Activated naive CD8-positive, alpha-beta T cell treated with anti-CD3 and anti-CD28 coated beads, Interleukin-2, amount 10 ng/mL, durations not matched to agents 7 days and 5 days (primary cell): ENCODE results near the gene SLX9. TPM values are rescaled to one million over a fixed set of nuclear protein-coding genes. Genes with fewer than 3 reads are reported as not detected.

Experiments
- ATAC-seq: fragments of 150-1000 bp; cut with Tn5 transposase; one replicate; pipeline ENCODE4 v1.10.0; 2021; ENCODE audit warnings: low read depth, moderate library complexity
- POLR2A ChIA-PET: fragments of 350-600 bp; sonication (Branson Sonifier 250); formaldehyde crosslinking; loops from one replicate; lab custom pipeline; 2021; ENCODE audit warnings: antibody characterized with exemption; lab: Charles Lee
- DNase-seq: peaks from one replicate; pipeline ENCODE4 v3.0.0; 2021
- H3K27ac Mint-ChIP-seq: one replicate; pipeline ENCODE4 v1.8.0; 2022; ENCODE audit warnings: mild to moderate bottlenecking, mixed read lengths
- H3K27me3 Mint-ChIP-seq: one replicate; pipeline ENCODE4 v1.8.0; 2022; ENCODE audit warnings: mild to moderate bottlenecking, moderate library complexity, mixed read lengths
- H3K36me3 Mint-ChIP-seq: one replicate; pipeline ENCODE4 v1.8.0; 2021; ENCODE audit warnings: mild to moderate bottlenecking, mixed read lengths
- H3K4me1 Mint-ChIP-seq: one replicate; pipeline ENCODE4 v1.8.0; 2021; ENCODE audit warnings: mixed read lengths
- H3K4me3 Mint-ChIP-seq: one replicate; pipeline ENCODE4 v1.8.0; 2022; ENCODE audit warnings: mild to moderate bottlenecking, moderate library complexity, mixed read lengths
- H3K9me3 Mint-ChIP-seq: one replicate; pipeline ENCODE4 v1.8.0; 2021; ENCODE audit warnings: mixed read lengths
- total RNA-seq, 2 experiments: library from RNA; stranded (reverse); gene quantifications; one replicate each; pipeline ENCODE4 v1.2.3, GENCODE V29; 2021

Gene SLX9
- total RNA-seq, 2 experiments from 2014 or later, result 44.2 to 44.3 TPM

DNA sequence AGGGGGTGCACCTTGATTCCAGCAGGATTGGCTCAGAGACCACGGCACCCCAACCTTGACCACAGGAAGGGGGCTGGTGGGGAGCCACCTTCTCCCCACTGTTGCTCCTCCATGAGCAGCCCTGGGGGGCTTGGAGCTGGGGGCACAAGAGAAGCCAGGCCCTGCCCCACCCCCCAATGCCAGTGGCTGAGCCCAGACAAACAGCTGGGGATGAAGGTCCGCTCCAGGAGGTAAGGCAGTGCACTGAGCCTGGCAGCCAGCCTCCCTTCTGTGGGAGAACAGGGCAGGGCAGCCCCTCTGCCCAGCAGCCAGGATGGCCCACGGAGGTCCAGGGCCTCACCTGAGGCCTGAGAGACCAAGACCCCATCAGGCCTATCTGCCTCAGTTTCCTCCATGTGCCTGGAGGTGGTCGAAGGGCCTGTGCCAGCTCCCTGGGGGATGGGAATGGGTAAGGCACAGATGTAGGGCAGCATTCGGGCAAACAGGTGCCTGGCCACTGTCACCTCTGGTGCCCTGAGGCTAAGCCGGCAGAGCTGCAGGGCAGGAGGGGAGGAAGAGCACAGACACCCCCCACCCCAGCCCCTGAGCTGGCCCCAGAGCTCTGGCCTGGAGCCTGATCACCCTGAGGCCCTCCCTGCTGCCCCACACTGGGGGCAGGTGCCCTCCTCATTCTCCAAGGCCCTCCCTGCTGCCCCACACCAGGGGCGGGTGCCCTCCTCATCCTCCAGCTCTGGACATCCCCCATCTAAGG, 26.2 kb upstream of the SLX9 start:
- ATAC-seq, result peak; percentile 14
- H3K9me3 Mint-ChIP-seq, result no peaks in the 10 kb centered on the region
- peak; percentile 47 for DNase-seq
- no peaks in the 10 kb centered on the region for H3K27me3 Mint-ChIP-seq
- H3K27ac Mint-ChIP-seq, result peak overlapping the region; percentile 91
- peak overlapping the region; percentile 79 for H3K4me3 Mint-ChIP-seq
- POLR2A ChIA-PET, result interaction anchor here (0.6 to 6.7 kb wide), 11 partner anchors 8 to 900 kb away, joined by 3 to 165 read pairs (median 3); partner anchors contain the start of genes ITGB2, PTTG1IP, SLX9 and UBE2G2
- peaks cover 29% of the 10 kb centered on the region for H3K36me3 Mint-ChIP-seq
- H3K4me1 Mint-ChIP-seq, result peaks cover 48% of the 10 kb centered on the region

DNA sequence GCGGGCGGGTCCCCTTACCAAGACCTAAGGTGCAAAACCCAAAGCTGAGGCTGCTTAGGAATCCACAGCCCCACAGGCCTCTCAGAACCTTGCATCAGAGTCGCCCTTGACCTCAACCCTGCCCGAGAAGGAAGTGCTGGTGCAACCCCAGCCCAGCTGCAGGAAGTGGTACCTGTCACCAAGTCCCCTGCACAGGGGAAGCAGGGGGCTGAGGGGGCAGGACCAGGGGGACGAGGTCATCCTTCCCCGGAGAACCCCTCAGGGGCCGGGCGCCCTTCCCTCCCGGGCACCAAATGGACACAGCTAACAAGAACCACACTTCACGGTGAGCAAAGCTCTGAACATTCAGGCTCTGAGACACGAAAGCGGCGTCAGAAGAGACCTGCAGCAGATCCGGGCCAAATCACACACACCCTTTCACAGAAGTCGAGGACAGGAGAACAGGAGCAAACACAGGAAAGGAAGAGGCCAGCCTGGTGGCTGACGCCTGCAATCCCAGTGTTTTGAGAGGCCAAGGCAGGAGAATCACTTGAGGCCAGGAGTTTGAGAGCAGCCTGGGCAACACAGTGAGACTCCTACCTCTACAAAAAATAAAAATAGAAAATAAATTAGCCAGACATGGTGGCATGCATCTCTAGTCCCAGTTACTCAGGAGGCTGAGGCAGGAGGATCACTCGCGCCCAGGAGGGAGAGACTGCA, 25.5 kb upstream of the SLX9 start:
- H3K36me3 Mint-ChIP-seq, result peaks cover 29% of the 10 kb centered on the region
- DNase-seq (peak; percentile 84), ATAC-seq (peak; percentile 60)
- H3K27me3 Mint-ChIP-seq, result no peaks in the 10 kb centered on the region
- peak overlapping the region; percentile 79 for H3K4me3 Mint-ChIP-seq
- POLR2A ChIA-PET, result interaction anchor here (0.6 to 6.7 kb wide), 8 partner anchors 15 to 901 kb away, joined by 3 to 165 read pairs (median 4); partner anchors contain the start of genes PTTG1IP, SLX9 and UBE2G2
- H3K27ac Mint-ChIP-seq, result peak overlapping the region; percentile 91
- H3K9me3 Mint-ChIP-seq, result no peaks in the 10 kb centered on the region
- peaks cover 47% of the 10 kb centered on the region for H3K4me1 Mint-ChIP-seq

DNA sequence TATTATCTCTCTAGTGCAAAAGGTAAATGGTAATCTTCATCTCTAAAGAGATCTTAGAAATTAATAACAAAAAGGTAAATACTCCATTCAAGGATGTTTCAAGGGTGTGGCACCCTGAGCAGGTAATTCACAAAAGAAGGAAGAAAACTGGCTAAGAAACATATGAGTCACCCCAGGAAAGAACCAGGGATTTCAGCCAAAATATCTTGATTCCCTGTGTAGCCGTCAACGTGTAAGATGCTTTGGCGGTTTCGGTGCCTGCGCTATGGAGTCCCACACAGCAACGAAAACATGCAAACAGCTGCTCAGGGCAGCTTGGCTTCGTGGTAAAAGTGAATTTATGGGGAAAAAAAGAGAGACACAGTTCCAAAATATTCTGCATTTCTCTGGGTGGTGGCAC, 22.9 kb upstream of the SLX9 start:
- Mint-ChIP-seq H3K9me3 (no peaks in the 10 kb centered on the region), H3K27me3 (no peaks in the 10 kb centered on the region), H3K4me3 (peak overlapping the region; percentile 79), H3K36me3 (peaks cover 36% of the 10 kb centered on the region), H3K27ac (peak overlapping the region; percentile 60), H3K4me1 (peaks cover 46% of the 10 kb centered on the region)
- POLR2A ChIA-PET, result interaction anchor here (0.9 to 5.4 kb wide), 3 partner anchors 11 to 43 kb away, joined by 4 to 39 read pairs (median 34); partner anchors contain the start of gene PTTG1IP
- no peak for ATAC-seq
- DNase-seq, result no peak

DNA sequence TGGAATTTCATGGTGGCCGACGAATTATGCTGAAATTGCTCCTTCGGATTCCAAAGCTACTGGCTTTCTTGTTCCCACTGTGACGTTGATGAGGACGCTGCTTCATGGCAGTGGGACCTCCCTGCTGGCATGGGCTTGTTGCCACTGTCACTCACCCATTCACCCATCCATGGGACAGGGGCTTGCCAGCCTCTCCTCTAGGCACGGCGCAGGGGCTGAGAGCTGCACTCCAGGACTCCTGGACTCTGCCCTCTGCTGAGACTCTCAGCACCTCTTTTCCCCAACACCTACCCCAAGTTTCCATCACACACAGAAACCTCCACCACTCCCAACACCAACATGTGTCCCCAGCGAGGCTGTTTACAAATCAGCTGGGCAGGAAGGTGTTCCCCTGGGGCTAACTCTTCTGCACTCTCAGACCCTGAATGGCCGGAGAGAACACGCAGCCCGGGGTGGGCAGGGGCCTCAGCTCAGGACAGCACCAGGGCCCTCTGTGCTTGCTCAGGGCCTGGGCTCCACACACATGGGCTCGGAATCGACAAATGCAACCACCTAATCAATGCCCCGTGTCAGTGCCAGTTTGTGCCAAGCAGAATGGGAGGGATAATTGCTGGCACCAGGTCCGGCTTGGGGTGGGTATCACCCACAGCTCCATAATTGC, 22.3 kb upstream of the SLX9 start:
- POLR2A ChIA-PET, result interaction anchor here (4.6 to 5.4 kb wide), 2 partner anchors 11 to 44 kb away, joined by 34 to 39 read pairs; partner anchors contain the start of gene PTTG1IP

DNA sequence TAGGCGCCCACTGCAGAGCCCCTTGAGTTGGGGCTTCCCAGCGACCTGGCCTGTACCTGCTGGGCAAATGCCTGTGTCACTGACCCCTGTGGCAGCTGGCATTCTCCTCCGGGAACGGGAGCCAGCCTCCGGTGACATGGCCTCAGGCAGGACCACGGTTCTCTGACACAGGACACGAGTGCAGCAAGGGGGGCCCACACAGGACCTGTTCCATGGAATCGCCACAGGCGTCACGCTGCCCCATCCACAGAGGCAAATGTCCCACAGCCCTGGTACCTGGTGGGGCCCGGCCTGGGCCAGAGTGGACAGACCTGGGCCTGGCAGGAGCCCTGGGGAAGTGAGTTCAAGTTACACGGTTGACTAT, 21.7 kb upstream of the SLX9 start:
- no peaks in the 10 kb centered on the region for H3K27me3 Mint-ChIP-seq
- no peak overlapping the region for H3K27ac Mint-ChIP-seq
- H3K36me3 Mint-ChIP-seq, result peaks cover 38% of the 10 kb centered on the region
- peaks cover 49% of the 10 kb centered on the region for H3K4me1 Mint-ChIP-seq
- peak overlapping the region; percentile 96 for H3K4me3 Mint-ChIP-seq
- ATAC-seq, result no peak
- no peaks in the 10 kb centered on the region for H3K9me3 Mint-ChIP-seq
- POLR2A ChIA-PET, result interaction anchor here (0.6 to 5.4 kb wide), 4 partner anchors 10 to 90 kb away, joined by 3 to 39 read pairs (median 30); partner anchors contain the start of gene PTTG1IP
- DNase-seq, result no peak

More for the DNA sequence above, 22.3 kb upstream of the SLX9 start:
- Mint-ChIP-seq H3K27ac (peak overlapping the region; percentile 30), H3K27me3 (no peaks in the 10 kb centered on the region), H3K36me3 (peaks cover 36% of the 10 kb centered on the region), H3K9me3 (no peaks in the 10 kb centered on the region), H3K4me3 (peak overlapping the region; percentile 79), H3K4me1 (peaks cover 47% of the 10 kb centered on the region)
- no peak for ATAC-seq
- no peak for DNase-seq

DNA sequence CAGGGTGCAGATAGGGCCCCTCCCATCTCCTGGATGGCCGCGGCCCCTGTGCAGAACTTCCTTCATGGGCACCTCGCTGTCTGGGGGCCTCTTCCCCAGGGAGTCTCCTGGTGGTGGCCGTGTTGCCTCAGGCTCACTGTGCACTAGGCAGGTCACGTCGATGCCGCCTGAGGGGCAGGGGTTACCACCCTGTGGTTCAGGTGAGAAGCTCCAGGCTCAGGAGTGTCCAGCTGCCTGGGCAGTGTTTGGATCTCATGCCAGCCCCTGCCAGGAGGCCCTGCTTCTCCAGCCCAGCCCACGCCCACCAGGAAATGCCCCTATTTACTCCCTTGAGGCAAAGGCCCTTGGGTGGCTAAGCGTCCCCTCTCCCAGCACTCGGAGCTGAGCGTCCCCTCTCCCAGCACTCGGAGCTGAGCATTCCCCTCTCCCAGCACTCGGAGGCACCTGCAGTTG, 21.2 kb upstream of the SLX9 start:
- Mint-ChIP-seq H3K9me3 (no peaks in the 10 kb centered on the region), H3K36me3 (peaks cover 38% of the 10 kb centered on the region)

DNA sequence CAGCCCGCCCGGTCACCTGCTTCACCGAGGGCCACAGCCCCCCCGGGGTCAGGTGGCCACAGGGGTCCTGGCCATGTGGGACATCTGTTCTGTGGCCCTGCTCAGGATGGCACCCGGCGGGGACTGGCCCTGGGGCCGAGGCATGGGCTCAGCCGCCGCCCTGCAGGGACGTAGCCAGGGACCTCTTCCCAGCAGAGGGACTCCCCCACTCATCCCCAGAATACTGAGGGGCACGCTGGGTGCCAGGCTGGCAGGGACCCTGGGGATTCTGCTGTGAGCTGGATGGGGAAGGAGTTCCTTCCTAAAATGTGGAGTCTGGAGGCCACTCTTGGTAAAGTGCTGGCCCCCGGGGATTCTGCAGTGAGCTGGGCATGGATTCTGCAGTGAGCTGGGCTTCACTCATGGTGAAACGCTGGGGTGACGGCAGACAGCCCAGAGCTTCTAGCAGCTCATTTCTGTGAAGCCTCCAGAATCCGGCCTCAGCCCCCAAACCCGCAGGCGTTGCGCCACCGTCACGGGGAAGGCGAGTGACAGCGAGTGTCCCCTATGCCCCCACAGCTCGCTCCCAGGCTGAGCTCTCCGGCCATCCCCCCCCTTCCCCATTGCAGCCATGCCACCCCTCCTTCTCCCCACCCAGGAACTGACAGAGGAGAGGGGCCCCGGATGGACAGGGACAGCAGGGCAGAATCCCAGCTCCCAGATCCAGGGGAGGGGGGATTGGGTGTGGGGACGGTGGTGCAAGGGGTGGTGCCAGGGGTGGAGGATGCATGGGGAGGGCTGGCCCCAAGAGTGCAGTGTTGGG, 20.5 kb upstream of the SLX9 start:
- ATAC-seq (peak; percentile 3), DNase-seq (no peak)
- Mint-ChIP-seq H3K27ac (peak overlapping the region; percentile 99), H3K36me3 (peaks cover 42% of the 10 kb centered on the region), H3K9me3 (no peaks in the 10 kb centered on the region), H3K4me1 (peaks cover 54% of the 10 kb centered on the region), H3K4me3 (peak overlapping the region; percentile 100), H3K27me3 (no peaks in the 10 kb centered on the region)
- POLR2A ChIA-PET, result interaction anchor here (0.6 to 5.4 kb wide), 9 partner anchors 9 to 877 kb away, joined by 3 to 39 read pairs (median 4); partner anchors contain the start of genes PTTG1IP, SUMO3 and UBE2G2

More for the DNA sequence above, 21.2 kb upstream of the SLX9 start:
- Mint-ChIP-seq H3K27ac (peak overlapping the region; percentile 87), H3K4me3 (peak overlapping the region; percentile 96), H3K27me3 (no peaks in the 10 kb centered on the region), H3K4me1 (peaks cover 52% of the 10 kb centered on the region)
- ATAC-seq (no peak), DNase-seq (no peak)
- POLR2A ChIA-PET, result interaction anchor here (0.6 to 5.4 kb wide), 6 partner anchors 10 to 99 kb away, joined by 3 to 39 read pairs (median 14); partner anchors contain the start of gene PTTG1IP

DNA sequence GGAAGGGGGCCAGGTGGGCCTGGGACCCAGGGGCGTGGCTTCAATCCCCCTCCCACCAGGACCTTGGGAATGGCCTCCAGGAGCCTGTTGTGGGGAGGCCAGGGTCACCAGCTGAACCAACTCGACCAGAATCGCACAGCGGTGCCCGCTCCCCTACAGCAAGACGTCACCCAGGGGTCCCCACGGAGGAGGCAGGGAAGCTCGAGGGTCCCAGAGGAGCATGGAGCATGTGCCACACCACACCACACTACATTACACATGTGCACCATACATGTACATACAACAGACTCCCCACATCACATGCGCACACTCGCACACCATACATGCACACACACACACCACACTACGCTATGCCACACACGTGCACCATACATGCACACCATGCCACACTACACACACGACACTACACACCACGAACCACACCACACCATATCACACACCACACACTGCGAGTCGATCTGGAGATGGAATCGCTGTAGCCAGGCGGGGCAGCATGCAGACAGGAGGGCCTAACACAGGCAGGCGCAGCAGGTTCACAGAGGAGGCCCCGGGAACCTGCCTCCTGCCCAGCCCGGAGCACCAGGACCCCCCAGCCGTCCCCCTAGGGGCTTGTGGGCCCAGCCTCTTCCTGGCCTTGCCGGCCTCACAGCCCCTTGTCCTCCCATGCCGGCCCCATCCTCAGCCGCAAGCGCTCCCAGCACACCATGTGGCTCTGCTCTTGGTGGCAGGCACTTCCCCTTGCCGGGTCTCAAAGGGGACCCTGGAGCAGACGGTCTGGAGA, 19.7 kb upstream of the SLX9 start:
- peak overlapping the region; percentile 99 for H3K27ac Mint-ChIP-seq
- no peaks in the 10 kb centered on the region for H3K9me3 Mint-ChIP-seq
- H3K4me1 Mint-ChIP-seq, result peaks cover 55% of the 10 kb centered on the region
- peak overlapping the region; percentile 100 for H3K4me3 Mint-ChIP-seq
- no peaks in the 10 kb centered on the region for H3K27me3 Mint-ChIP-seq
- ATAC-seq, result peak; percentile 19
- peaks cover 41% of the 10 kb centered on the region for H3K36me3 Mint-ChIP-seq
- peak; percentile 56 for DNase-seq
- POLR2A ChIA-PET, result interaction anchor here (0.7 to 5.4 kb wide), 10 partner anchors 8 to 119 kb away, joined by 3 to 39 read pairs (median 7); partner anchors contain the start of genes PTTG1IP, SUMO3 and UBE2G2

DNA sequence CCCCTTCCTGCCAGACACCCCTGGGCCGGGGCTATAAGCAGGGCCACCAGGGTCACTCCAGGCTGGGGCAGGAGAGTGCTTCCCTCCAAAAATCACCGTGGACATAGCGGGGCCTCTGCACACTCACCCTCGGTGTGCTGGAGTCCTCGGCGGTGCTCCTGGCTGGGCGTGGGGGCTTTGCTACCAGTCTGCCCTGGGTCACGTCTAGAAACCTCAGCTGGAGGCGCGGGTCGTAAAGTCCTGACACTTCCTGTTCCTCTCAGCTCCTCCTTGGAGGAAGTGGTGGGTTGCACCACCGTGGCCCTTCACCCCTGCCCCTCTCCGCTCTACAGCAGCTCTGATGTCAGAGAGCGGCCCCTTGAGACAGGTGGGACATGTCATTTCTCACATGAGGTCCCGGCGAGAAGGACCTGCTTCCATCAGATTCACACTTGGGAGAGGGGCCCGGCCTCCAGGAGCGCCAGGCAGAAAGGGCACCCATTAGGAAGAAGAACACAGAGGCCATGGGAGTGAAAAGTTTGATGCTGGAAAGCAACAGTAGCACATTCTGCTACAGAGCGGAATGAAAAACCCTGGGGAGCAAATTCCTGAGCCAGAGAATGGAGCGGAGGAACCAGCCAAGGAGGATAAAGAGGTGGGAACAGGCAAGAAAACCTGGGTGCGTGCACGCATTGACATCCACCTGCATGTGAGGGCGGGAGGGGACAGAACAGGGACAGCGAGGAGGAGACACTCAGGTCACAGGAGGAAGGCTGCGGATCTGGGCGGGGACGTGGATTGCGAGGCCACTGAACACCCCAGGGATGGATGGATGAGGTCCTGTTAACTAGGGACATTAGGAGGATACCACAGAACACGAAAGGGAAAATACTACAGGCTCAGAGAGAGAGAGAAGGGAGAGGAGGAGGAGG, 18.9 kb upstream of the SLX9 start, which contains the start of gene ITGB2:
TSS of gene ITGB2 (minus strand) at position 206 of the 911 bp plus-strand sequence. CDS start 10,117 bp downstream, outside the sequence.
- ATAC-seq, result peak; percentile 74
- peaks cover 53% of the 10 kb centered on the region for H3K4me1 Mint-ChIP-seq
- DNase-seq, result peak; percentile 70
- H3K27ac Mint-ChIP-seq, result peak within 1 kb of the TSS; percentile 99
- H3K4me3 Mint-ChIP-seq, result peak within 1 kb of the TSS; percentile 100
- no peaks in the 10 kb centered on the region for H3K27me3 Mint-ChIP-seq
- H3K9me3 Mint-ChIP-seq, result no peaks in the 10 kb centered on the region
- POLR2A ChIA-PET, result interaction anchor here (1.0 to 5.4 kb wide), 5 partner anchors 7 to 119 kb away, joined by 6 to 39 read pairs (median 9); partner anchors contain the start of genes PTTG1IP and UBE2G2
- H3K36me3 Mint-ChIP-seq, result peaks cover 36% of the 10 kb centered on the region

DNA sequence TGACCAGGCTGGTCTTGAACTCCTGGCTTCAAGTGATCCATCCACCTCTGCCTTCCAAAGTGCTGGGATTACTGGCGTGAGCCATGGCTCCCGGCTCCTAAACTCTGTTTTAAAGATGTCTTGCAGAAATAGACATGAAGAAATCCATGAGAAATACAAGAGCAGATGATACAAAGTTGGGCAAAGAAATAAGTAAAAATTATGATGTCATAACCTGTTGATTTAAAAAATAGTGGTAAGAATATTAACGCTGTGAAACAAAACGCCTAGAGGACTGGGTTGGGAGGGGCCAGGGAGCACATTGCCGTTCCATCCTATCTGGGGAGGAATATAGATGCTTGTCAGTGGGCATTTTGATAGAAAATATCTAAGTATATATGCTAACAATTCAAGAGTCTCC, 17.9 kb upstream of the SLX9 start:
- Mint-ChIP-seq H3K9me3 (no peaks in the 10 kb centered on the region), H3K27me3 (no peaks in the 10 kb centered on the region), H3K27ac (peak overlapping the region; percentile 60), H3K36me3 (peaks cover 34% of the 10 kb centered on the region), H3K4me1 (peaks cover 55% of the 10 kb centered on the region), H3K4me3 (peak overlapping the region; percentile 100)
- POLR2A ChIA-PET, result interaction anchor here (1.6 to 1.8 kb wide), 2 partner anchors 9 to 120 kb away, joined by 8 to 9 read pairs; partner anchors contain the start of gene UBE2G2
- ATAC-seq, result no peak
- DNase-seq, result no peak
